Esophagus muscularis mucosa (tissue), 4 donors: ENCODE data around the gene DOC2A.
"Not testable (repeated sequence)": the region's sequence is repeated elsewhere in the genome, so short reads cannot be mapped to it uniquely, and the experiment has no call there.

Source experiments
- EP300 ChIP-seq: sonication (generic); formaldehyde crosslinking; IDR thresholded peaks from one replicate; pipeline ENCODE4 v1.6.1; 2017; ENCODE audit warnings: antibody characterized with exemption
- POLR2A ChIP-seq: fragments of 450-650 bp; IDR thresholded peaks from one replicate; pipeline ENCODE4 v1.6.1; 2017; ENCODE audit warnings: antibody characterized with exemption, moderate library complexity, mild to moderate bottlenecking, low read depth
- POLR2AphosphoS5 ChIP-seq, 2 donors: sonication (generic); formaldehyde crosslinking; IDR thresholded peaks; one replicate each; pipeline ENCODE4 v1.6.1; 2017; ENCODE audit warnings: antibody characterized with exemption in 2 of 2
- TF ChIP-seq, protein P1 (sequence below), 3 experiments: fragments of 200-600 bp in 2 of 3; fragments of 450-650 bp in 1 of 3; sonication (generic) in 2 of 3; IDR thresholded peaks; one replicate each; pipeline ENCODE4 v1.5.1; 2017 to 2019; ENCODE audit warnings: antibody characterized with exemption in 3 of 3, mild to moderate bottlenecking in 2 of 3, moderate library complexity in 1 of 3

DNA sequence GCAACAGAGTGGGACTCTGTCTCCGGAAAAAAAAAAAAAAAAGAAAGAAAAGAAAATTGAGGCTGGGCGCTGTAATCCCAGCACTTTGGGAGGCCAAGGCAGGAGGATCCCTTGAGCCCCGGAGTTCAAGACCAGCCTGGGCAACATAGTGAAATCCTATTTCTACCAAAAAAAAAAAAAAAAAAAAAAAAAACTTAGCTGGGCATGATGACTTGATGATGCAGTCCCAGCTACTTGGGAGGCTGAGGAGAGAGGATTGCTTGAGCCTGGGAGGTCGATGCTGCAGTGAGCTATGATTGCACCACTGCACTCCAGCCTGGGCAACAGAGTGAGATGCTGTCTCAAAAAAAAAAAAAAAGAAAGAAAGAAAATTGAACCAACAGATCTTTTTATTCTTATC, 7.1 kb upstream of the DOC2A start:
- TF ChIP-seq POLR2A; EP300; POLR2AphosphoS5 (IDR thresholded peaks at IDR 0.05): not testable (repeated sequence)
- TF ChIP-seq, protein P1, sequence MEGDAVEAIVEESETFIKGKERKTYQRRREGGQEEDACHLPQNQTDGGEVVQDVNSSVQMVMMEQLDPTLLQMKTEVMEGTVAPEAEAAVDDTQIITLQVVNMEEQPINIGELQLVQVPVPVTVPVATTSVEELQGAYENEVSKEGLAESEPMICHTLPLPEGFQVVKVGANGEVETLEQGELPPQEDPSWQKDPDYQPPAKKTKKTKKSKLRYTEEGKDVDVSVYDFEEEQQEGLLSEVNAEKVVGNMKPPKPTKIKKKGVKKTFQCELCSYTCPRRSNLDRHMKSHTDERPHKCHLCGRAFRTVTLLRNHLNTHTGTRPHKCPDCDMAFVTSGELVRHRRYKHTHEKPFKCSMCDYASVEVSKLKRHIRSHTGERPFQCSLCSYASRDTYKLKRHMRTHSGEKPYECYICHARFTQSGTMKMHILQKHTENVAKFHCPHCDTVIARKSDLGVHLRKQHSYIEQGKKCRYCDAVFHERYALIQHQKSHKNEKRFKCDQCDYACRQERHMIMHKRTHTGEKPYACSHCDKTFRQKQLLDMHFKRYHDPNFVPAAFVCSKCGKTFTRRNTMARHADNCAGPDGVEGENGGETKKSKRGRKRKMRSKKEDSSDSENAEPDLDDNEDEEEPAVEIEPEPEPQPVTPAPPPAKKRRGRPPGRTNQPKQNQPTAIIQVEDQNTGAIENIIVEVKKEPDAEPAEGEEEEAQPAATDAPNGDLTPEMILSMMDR (IDR thresholded peaks at IDR 0.05) = not testable (repeated sequence)
